T follicular helper cell (primary cell): Measurements from ENCODE around the gene MARK3.

Source experiments
- DNase-seq: peaks from one replicate; pipeline ENCODE4 v3.0.0-alpha.2; 2020; ENCODE audit warnings: low read depth

MARK3 gene

GRCh38 chr14:103433916-103434563 is 48.8 kb downstream of the MARK3 start:
- DNase-seq = no peak

GRCh38 chr14:103434868-103435442 is 49.7 kb downstream of the MARK3 start:
- no peak for DNase-seq

GRCh38 chr14:103436533-103436932 is 51.3 kb downstream of the MARK3 start:
- DNase-seq = no peak

GRCh38 chr14:103442288-103442687 is 57.1 kb downstream of the MARK3 start:
- DNase-seq = no peak

GRCh38 chr14:103443111-103443510 is 57.9 kb downstream of the MARK3 start:
- no peak for DNase-seq

GRCh38 chr14:103444837-103445524 is 59.8 kb downstream of the MARK3 start:
- DNase-seq = no peak

GRCh38 chr14:103445806-103446205 is 60.6 kb downstream of the MARK3 start:
- DNase-seq = no peak

- DNase-seq = no peak
Measured at GRCh38 chr14:103448097-103448496, 62.9 kb downstream of the MARK3 start.

GRCh38 chr14:103449634-103450161 is 64.5 kb downstream of the MARK3 start:
- no peak for DNase-seq

GRCh38 chr14:103450416-103450815 is 65.2 kb downstream of the MARK3 start:
- no peak for DNase-seq

- DNase-seq = no peak
Measured at GRCh38 chr14:103451401-103451800, 66.2 kb downstream of the MARK3 start.

GRCh38 chr14:103453791-103454190 is 68.6 kb downstream of the MARK3 start:
- no peak for DNase-seq

- DNase-seq = no peak
Measured at GRCh38 chr14:103456167-103456835, 71.1 kb downstream of the MARK3 start.

- no peak for DNase-seq
Measured at GRCh38 chr14:103460415-103460814, 75.2 kb downstream of the MARK3 start.

- no peak for DNase-seq
Measured at GRCh38 chr14:103463149-103463548, 77.9 kb downstream of the MARK3 start.

GRCh38 chr14:103463851-103464250 is 78.6 kb downstream of the MARK3 start:
- DNase-seq = no peak

- no peak for DNase-seq
Measured at GRCh38 chr14:103472939-103473338, 87.7 kb downstream of the MARK3 start.

GRCh38 chr14:103474893-103475292 is 89.7 kb downstream of the MARK3 start:
- DNase-seq = no peak

GRCh38 chr14:103476065-103476464 is 90.8 kb downstream of the MARK3 start:
- DNase-seq = no peak

- DNase-seq = no peak
Measured at GRCh38 chr14:103476631-103477030, 91.4 kb downstream of the MARK3 start.

GRCh38 chr14:103480595-103480994 is 95.4 kb downstream of the MARK3 start:
- no peak for DNase-seq

- no peak for DNase-seq
Measured at GRCh38 chr14:103483600-103483999, 98.4 kb downstream of the MARK3 start.

GRCh38 chr14:103485504-103485903 is 100.3 kb downstream of the MARK3 start:
- DNase-seq = no peak
